Kasumi-1 (cell line): ENCODE results near the gene CLEC16A.

Source experiments
- DNase-seq, 2 experiments: peaks; one replicate each; lab custom pipeline; 2025; lab: John Stamatoyannopoulos, UW

CLEC16A gene

GRCh38 chr16:11038777-11039176, 94.4 kb downstream of the CLEC16A start:
- no peak for DNase-seq

- DNase-seq: no peak
Observed at GRCh38 chr16:11039726-11040125, 95.4 kb downstream of the CLEC16A start.

- no peak for DNase-seq
Observed at GRCh38 chr16:11042191-11042590, 97.8 kb downstream of the CLEC16A start.

GRCh38 chr16:11045441-11045840, 101.1 kb downstream of the CLEC16A start:
- DNase-seq: no peak

- no peak for DNase-seq
Observed at GRCh38 chr16:11045846-11046245, 101.5 kb downstream of the CLEC16A start.

GRCh38 chr16:11046382-11046931, 102.1 kb downstream of the CLEC16A start:
- DNase-seq: no peak

GRCh38 chr16:11047057-11047456, 102.7 kb downstream of the CLEC16A start:
- DNase-seq: no peak

GRCh38 chr16:11047939-11048800, 103.8 kb downstream of the CLEC16A start:
- no peak for DNase-seq

- no peak for DNase-seq
Observed at GRCh38 chr16:11049396-11050059, 105.2 kb downstream of the CLEC16A start.

- DNase-seq: no peak
Observed at GRCh38 chr16:11050536-11050935, 106.2 kb downstream of the CLEC16A start.

- no peak for DNase-seq
Observed at GRCh38 chr16:11050944-11051343, 106.6 kb downstream of the CLEC16A start.

GRCh38 chr16:11051430-11051829, 107.1 kb downstream of the CLEC16A start:
- no peak for DNase-seq

GRCh38 chr16:11051879-11052808, 107.8 kb downstream of the CLEC16A start:
- DNase-seq: no peak

- DNase-seq: no peak
Observed at GRCh38 chr16:11053916-11054460, 109.6 kb downstream of the CLEC16A start.

- no peak for DNase-seq
Observed at GRCh38 chr16:11056090-11056992, 112.0 kb downstream of the CLEC16A start.

- DNase-seq: no peak
Observed at GRCh38 chr16:11056993-11057649, 112.8 kb downstream of the CLEC16A start.

GRCh38 chr16:11057711-11058345, 113.5 kb downstream of the CLEC16A start:
- DNase-seq: no peak

- DNase-seq: no peak
Observed at GRCh38 chr16:11058832-11059231, 114.5 kb downstream of the CLEC16A start.

- DNase-seq: no peak
Observed at GRCh38 chr16:11059588-11059987, 115.2 kb downstream of the CLEC16A start.

- no peak for DNase-seq
Observed at GRCh38 chr16:11060364-11060763, 116.0 kb downstream of the CLEC16A start.
